Progenitor cell of endocrine pancreas (in vitro differentiated cells): ENCODE results near the gene CHCHD3. TPM values are rescaled to one million over a fixed set of nuclear protein-coding genes. Genes with fewer than 3 reads are reported as not detected.

Experiments used
- DNase-seq: peaks from one replicate; pipeline ENCODE4 v3.0.0; 2021; ENCODE audit warnings: low spot score; ENCODE audit not compliant: unreplicated experiment
- H3K27ac Mint-ChIP-seq: 2 replicates; pipeline ENCODE4 v1.8.0; 2021; ENCODE audit warnings: mild to moderate bottlenecking, moderate library complexity, mixed read lengths
- H3K27me3 Mint-ChIP-seq: 2 replicates; pipeline ENCODE4 v1.8.0; 2021; ENCODE audit warnings: mixed read lengths
- H3K36me3 Mint-ChIP-seq: 2 replicates; pipeline ENCODE4 v1.8.0; 2022; ENCODE audit warnings: mixed read lengths; ENCODE audit not compliant: insufficient read depth
- H3K4me1 Mint-ChIP-seq: 2 replicates; pipeline ENCODE4 v1.8.0; 2021; ENCODE audit warnings: low read depth, mixed read lengths
- H3K4me3 Mint-ChIP-seq: 2 replicates; pipeline ENCODE4 v1.8.0; 2021; ENCODE audit warnings: low read depth, mild to moderate bottlenecking, moderate library complexity, mixed read lengths
- H3K9me3 Mint-ChIP-seq: 2 replicates; pipeline ENCODE4 v1.8.0; 2021; ENCODE audit warnings: low read depth, mixed read lengths
- total RNA-seq: library from RNA; stranded (reverse); gene quantifications from 2 replicates; pipeline ENCODE4 v1.2.1, GENCODE V29; 2021
- TF ChIP-seq, protein P1 (sequence below): fragments of 200-600 bp; sonication (generic); IDR thresholded peaks from one replicate; pipeline ENCODE4 v1.5.0; 2021; ENCODE audit warnings: antibody characterized with exemption, mild to moderate bottlenecking; ENCODE audit not compliant: unreplicated experiment

CHCHD3 gene
- total RNA-seq, 1 donor from 2014 or later, result 67.3 TPM

DNA sequence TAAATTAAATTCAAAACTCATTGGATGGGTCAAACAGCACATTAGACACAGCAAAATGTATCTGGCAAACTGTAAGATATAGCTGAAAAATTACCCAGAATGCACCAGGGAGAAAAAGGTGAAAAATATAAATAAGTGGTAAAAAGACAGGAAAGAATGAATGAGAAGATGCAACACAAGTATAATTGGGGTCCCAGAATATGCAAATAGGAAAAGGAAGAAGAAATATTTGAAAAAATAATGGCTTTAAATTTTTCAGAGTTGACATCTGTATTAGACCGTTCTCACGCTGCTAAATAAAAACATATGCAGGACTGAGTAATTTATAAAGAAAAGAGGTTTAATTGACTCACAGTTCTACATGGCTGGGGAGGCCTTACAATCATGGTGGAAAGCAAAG, 337.9 kb downstream of the CHCHD3 start:
- no peaks in the 10 kb centered on the region for H3K4me1 Mint-ChIP-seq
- TF ChIP-seq, protein P1, sequence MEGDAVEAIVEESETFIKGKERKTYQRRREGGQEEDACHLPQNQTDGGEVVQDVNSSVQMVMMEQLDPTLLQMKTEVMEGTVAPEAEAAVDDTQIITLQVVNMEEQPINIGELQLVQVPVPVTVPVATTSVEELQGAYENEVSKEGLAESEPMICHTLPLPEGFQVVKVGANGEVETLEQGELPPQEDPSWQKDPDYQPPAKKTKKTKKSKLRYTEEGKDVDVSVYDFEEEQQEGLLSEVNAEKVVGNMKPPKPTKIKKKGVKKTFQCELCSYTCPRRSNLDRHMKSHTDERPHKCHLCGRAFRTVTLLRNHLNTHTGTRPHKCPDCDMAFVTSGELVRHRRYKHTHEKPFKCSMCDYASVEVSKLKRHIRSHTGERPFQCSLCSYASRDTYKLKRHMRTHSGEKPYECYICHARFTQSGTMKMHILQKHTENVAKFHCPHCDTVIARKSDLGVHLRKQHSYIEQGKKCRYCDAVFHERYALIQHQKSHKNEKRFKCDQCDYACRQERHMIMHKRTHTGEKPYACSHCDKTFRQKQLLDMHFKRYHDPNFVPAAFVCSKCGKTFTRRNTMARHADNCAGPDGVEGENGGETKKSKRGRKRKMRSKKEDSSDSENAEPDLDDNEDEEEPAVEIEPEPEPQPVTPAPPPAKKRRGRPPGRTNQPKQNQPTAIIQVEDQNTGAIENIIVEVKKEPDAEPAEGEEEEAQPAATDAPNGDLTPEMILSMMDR, result no peak
- H3K36me3 Mint-ChIP-seq, result peaks cover 1% of the 10 kb centered on the region
- no peak overlapping the region for H3K4me3 Mint-ChIP-seq
- peaks cover 13% of the 10 kb centered on the region for H3K27me3 Mint-ChIP-seq
- no peak for DNase-seq
- H3K9me3 Mint-ChIP-seq, result peaks cover 15% of the 10 kb centered on the region
- no peak overlapping the region for H3K27ac Mint-ChIP-seq

DNA sequence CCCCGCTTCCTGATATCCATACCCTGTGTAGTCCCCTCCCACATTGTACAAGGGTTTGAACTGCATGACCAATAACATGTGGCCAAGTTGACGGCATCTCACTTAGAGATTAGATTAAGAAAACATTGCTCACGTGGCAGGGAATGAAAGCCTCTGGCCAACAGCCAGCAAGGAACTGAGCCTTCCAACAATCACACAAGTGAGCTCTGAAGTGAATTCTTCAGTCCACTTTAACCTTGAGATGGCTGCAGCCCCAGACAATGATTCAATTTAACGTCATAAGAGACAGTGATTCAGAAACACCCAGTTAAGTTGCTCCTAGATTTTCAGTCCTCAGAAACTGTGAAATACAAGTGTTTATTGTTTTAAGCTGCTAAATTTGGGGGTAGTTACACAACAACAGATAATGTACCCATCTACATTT, 339.7 kb downstream of the CHCHD3 start:
- Mint-ChIP-seq H3K4me1 (no peaks in the 10 kb centered on the region), H3K27me3 (peaks cover 20% of the 10 kb centered on the region), H3K9me3 (peaks cover 15% of the 10 kb centered on the region), H3K27ac (peak overlapping the region; percentile 34), H3K36me3 (peaks cover 1% of the 10 kb centered on the region), H3K4me3 (no peak overlapping the region)
- TF ChIP-seq, protein P1, result no peak
- DNase-seq, result no peak

DNA sequence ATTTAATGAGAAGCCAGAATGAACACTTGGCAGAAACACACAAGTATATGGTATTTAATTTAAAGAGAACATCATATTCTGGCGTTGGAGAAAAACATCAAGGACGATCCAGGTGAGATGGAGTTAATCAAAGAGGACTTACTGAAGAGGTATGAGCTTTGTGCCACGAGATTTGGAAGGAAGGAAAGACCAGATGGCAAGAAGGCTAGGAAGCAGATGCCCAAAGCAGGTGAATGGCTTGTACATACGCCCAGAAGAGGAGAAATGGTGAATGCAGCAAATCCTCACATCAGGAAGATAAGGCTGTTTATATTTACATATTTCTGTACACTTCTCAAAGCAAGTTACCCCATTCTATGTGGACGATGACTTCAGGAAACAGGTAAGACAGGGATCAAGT, 341.7 kb downstream of the CHCHD3 start:
- Mint-ChIP-seq H3K27ac (no peak overlapping the region), H3K4me1 (no peaks in the 10 kb centered on the region), H3K27me3 (peaks cover 20% of the 10 kb centered on the region), H3K4me3 (no peak overlapping the region), H3K36me3 (peaks cover 1% of the 10 kb centered on the region), H3K9me3 (peaks cover 15% of the 10 kb centered on the region)
- TF ChIP-seq, protein P1, result no peak
- DNase-seq, result no peak

DNA sequence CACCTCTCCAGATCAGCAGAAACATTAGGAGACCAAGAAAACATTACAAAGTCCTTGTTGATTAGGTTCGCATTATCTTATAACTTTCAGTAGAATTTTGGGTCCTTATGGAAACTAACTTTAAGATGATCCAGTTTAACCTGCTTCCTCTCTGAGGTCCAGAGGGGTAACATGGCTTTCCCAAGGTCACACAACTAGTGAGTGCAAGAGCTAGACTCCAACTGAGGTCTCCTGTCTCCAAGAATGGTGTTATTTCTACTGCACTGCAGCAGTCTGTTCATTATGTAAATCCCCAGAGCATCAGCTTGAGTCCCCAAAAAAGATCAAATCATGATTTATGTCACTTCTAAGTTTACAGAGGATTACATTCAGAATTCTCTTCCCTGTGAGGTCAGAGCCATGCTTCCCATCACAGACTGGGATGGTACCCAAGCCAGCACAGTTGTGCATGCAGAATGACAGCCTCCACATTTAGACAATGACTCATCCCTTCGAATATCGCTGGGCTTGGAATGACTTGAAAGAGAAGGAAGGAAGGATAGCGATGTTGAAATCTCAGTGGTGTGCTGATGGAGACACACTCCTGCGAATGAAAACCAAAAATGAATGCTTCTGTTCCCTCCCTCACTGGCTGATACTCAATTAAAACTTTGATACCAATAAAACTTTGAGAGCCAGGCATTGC, 342.5 kb downstream of the CHCHD3 start:
- H3K9me3 Mint-ChIP-seq, result peaks cover 13% of the 10 kb centered on the region
- no peak overlapping the region for H3K4me3 Mint-ChIP-seq
- no peak overlapping the region for H3K27ac Mint-ChIP-seq
- H3K36me3 Mint-ChIP-seq, result peaks cover under 1% of the 10 kb centered on the region
- no peak for DNase-seq
- TF ChIP-seq, protein P1, result no peak
- no peaks in the 10 kb centered on the region for H3K4me1 Mint-ChIP-seq
- H3K27me3 Mint-ChIP-seq, result peaks cover 20% of the 10 kb centered on the region

DNA sequence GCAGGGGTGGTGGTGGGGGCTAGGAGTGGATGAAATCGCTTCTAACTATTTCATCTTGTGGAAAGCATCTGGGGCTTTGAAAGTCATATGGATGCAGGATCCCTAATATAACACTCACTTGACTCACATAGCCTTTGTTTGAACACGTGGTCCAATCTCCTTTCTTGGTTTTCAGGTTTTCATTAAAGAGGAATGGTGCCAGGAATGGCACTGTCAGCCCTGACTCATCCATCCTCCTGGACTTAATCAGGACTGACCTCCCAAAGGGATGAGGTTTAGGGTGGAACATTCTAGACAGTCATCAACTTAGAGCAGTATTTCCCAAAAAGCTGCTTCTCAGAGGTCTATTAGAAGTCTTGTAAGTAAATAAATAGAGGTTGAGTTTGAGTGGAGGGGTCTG, 343.6 kb downstream of the CHCHD3 start:
- TF ChIP-seq, protein P1, result no peak
- H3K27ac Mint-ChIP-seq, result no peak overlapping the region
- no peaks in the 10 kb centered on the region for H3K4me1 Mint-ChIP-seq
- no peak for DNase-seq
- no peak overlapping the region for H3K4me3 Mint-ChIP-seq
- peaks cover 20% of the 10 kb centered on the region for H3K27me3 Mint-ChIP-seq
- H3K36me3 Mint-ChIP-seq, result no peaks in the 10 kb centered on the region
- peaks cover 9% of the 10 kb centered on the region for H3K9me3 Mint-ChIP-seq
